K562 treated with DMSO at 1 percent for 4 hours (cell line): ENCODE measurements around the gene MS4A13. TPM values are rescaled to one million over a fixed set of nuclear protein-coding genes. Genes with fewer than 3 reads are reported as not detected.

ENCODE experiments used
- total RNA-seq: library from RNA; unstranded; fragments of 300-600 nt; gene quantifications from 2 replicates; pipeline ENCODE4 v1.2.3, GENCODE V29; 2022; ENCODE audit not compliant: insufficient read depth

The MS4A13 gene, protein sequence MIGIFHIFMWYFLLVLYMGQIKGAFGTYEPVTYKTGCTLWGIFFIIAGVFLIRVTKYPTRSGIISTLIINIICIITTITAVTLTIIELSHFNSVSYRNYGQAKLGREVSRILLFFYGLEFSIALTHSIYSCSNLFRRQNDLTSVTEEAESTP
- not detected in 2 replicates for total RNA-seq

DNA sequence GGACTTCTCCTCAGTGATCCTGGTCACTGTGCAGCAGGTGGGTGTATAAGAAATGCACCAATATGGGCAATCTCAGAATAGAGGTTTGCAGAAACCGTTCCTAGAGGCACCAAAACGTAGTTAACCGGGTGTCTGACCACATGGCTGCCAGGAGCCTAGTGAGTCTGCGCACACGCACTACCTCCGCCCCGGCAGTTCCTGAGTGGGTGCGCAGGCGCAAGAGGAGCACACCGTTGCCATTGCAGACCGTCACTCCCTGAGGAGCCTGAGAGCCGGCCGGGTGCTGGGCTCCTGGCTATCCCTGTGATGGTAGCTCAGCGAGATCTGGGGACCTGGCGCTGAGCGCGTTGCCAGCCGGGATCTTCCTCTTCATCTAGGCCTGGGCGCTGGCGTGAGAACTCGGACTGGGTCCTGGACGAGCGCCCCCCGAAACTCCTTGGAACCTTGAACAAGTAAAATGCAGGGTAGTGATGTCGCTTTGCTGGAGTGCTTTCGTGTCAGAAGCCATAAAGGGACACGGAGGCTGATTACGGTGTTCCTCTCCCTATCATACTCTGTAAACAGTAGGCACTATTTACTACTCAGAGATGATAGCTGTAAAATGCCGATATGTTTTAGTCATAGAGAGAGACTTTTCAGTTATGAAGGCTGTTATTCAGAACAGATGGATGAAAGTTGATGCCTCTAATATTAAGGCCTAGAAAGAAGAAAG lies at the start of gene MS4A13:
MS4A13 (plus strand) TSS at position 249 of the 712 bp plus-strand sequence. CDS start 2,692 bp downstream, outside the sequence.

DNA sequence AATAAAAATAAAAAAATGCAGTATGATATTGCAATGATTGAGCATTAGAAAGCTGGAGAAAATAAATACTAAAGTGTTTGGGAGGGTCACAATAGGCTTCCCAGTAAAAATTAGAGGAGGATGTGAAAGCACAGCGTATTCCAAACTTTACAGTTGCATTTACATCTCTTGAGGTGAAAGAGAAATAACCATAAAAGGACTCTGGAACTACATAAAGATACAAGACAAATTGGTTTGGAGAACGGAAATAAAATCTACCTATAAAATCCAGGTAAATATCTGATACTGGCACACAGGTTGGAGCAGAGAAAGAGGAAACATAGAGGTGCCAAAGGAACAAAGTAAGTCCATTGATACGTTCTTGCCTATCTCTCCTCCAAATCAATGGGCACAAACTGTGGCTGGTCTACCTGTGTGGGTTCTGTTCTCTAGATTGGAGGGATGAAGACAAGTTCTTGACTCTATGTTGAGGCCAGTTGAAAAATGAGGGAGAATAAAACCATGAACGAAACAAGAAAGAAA lies 22.6 kb upstream of the MS4A13 start, which contains the start of gene MS4A12:
MS4A12 (plus strand) TSS at position 291 of the 522 bp plus-strand sequence. CDS start 4,541 bp downstream, outside the sequence.

Other genes with a start within 250 kb of the MS4A13 start
- 0.81 TPM in 1 of 2 replicates, not detected in the other for gene MS4A4A, start 234.7 kb upstream of the MS4A13 start, total RNA-seq
- gene MS4A6E, start 188.1 kb upstream of the MS4A13 start, total RNA-seq, result not detected in 2 replicates
- gene MS4A7, start 136.9 kb upstream of the MS4A13 start, total RNA-seq, result not detected in 2 replicates
- not detected in 2 replicates for gene MS4A14, start 118.9 kb upstream of the MS4A13 start, total RNA-seq
- not detected in 2 replicates for gene MS4A5, start 85.8 kb upstream of the MS4A13 start, total RNA-seq
- not detected in 2 replicates for gene MS4A1, start 59.5 kb upstream of the MS4A13 start, total RNA-seq
- gene MS4A12, start 22.6 kb upstream of the MS4A13 start, total RNA-seq, result not detected in 2 replicates
- not detected in 2 replicates for gene MS4A8, start 184.2 kb downstream of the MS4A13 start, total RNA-seq
- not detected in 2 replicates for gene MS4A18, start 209.3 kb downstream of the MS4A13 start, total RNA-seq
- gene MS4A15, start 241.5 kb downstream of the MS4A13 start, total RNA-seq, result not detected in 2 replicates